IMR-90 (cell line): ENCODE data around the gene APMAP.

Source experiments
- CEBPB ChIP-seq: IDR thresholded peaks from 2 replicates; pipeline ENCODE4 v1.6.1; 2012; ENCODE audit warnings: low read depth, low read length, improper control_type of control experiment
- FOS ChIP-seq: fragments of 150-350 bp; IDR thresholded peaks from 2 replicates; pipeline ENCODE4 v1.6.1; 2016; ENCODE audit warnings: low read depth, low read length
- MAZ ChIP-seq: IDR thresholded peaks from 2 replicates; pipeline ENCODE4 v1.6.1; 2012; ENCODE audit warnings: low read depth, mild to moderate bottlenecking, low read length, improper control_type of control experiment, moderate library complexity, borderline replicate concordance
- POLR2A ChIP-seq: IDR thresholded peaks from 2 replicates; pipeline ENCODE4 v1.6.1; 2012; ENCODE audit warnings: mild to moderate bottlenecking, low read depth, low read length
- RAD21 ChIP-seq: IDR thresholded peaks from 2 replicates; pipeline ENCODE4 v1.6.1; 2012; ENCODE audit warnings: low read length, improper control_type of control experiment
- RCOR1 ChIP-seq: IDR thresholded peaks from 2 replicates; pipeline ENCODE4 v1.6.1; 2012; ENCODE audit warnings: mild to moderate bottlenecking, low read length, improper control_type of control experiment; ENCODE audit not compliant: insufficient replicate concordance
- TF ChIP-seq, protein P1 (sequence below): fragments of 150-350 bp; IDR thresholded peaks from 2 replicates; pipeline ENCODE4 v1.6.1; 2017; ENCODE audit warnings: mild to moderate bottlenecking, antibody characterized with exemption, low read length, low read depth
- TF ChIP-seq, protein P2 (sequence below): conservative IDR thresholded peaks from 2 replicates; pipeline ENCODE4 v1.5.1; 2012; ENCODE audit warnings: mild to moderate bottlenecking, low read depth, low read length, improper control_type of control experiment

DNA sequence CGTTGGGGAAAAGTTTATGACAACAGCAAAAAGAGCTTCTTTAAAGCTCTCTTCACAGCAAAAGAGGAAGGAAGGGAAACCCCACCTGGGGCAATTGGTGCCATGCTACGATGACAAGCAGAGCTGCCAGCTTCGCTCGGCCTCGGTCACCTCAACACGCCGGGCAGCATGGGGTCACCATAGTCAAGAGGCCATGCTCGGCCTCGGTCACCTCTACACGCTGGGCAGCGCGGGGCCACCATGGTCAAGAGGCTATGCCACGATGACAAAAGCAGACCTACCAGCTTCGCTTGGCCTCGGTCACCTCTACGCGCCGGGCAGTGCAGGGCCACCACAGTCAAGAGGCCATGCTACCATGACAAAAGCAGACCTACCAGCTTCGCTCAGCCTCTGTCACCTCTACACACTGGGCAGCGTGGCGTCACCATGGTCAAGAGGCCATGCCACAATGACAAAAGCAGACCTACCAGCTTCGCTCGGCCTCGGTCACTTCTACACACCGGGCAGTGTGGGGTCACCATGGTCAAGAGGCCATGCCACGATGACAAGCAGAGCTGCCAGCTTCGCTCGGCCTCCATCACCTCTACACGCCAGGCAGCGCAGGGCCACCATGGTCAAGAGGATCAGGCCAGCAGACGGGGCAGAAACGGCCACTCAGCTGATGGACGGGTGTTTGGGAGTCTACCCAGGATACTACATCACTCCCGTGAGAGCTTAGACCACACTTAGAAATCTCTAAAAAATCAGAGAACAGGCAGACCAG lies 12.1 kb downstream of the APMAP start:
- TF ChIP-seq, protein P1, sequence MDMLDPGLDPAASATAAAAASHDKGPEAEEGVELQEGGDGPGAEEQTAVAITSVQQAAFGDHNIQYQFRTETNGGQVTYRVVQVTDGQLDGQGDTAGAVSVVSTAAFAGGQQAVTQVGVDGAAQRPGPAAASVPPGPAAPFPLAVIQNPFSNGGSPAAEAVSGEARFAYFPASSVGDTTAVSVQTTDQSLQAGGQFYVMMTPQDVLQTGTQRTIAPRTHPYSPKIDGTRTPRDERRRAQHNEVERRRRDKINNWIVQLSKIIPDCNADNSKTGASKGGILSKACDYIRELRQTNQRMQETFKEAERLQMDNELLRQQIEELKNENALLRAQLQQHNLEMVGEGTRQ = no peak
- TF ChIP-seq POLR2A (no peak), RCOR1 (no peak), RAD21 (no peak), FOS (no peak), CEBPB (no peak), MAZ (no peak)
- TF ChIP-seq, protein P2, sequence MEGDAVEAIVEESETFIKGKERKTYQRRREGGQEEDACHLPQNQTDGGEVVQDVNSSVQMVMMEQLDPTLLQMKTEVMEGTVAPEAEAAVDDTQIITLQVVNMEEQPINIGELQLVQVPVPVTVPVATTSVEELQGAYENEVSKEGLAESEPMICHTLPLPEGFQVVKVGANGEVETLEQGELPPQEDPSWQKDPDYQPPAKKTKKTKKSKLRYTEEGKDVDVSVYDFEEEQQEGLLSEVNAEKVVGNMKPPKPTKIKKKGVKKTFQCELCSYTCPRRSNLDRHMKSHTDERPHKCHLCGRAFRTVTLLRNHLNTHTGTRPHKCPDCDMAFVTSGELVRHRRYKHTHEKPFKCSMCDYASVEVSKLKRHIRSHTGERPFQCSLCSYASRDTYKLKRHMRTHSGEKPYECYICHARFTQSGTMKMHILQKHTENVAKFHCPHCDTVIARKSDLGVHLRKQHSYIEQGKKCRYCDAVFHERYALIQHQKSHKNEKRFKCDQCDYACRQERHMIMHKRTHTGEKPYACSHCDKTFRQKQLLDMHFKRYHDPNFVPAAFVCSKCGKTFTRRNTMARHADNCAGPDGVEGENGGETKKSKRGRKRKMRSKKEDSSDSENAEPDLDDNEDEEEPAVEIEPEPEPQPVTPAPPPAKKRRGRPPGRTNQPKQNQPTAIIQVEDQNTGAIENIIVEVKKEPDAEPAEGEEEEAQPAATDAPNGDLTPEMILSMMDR = no peak
